Retinal pigment epithelial cell (primary cell): ENCODE data around the gene ZNF324.
"Not testable (repeated sequence)": the region's sequence is repeated elsewhere in the genome, so short reads cannot be mapped to it uniquely, and the experiment has no call there.

Source experiments
- DNase-seq: peaks from one replicate; pipeline ENCODE4 v3.0.0-alpha.2; 2010; ENCODE audit warnings: low read depth
- H3K4me3 ChIP-seq: 2 replicates; pipeline ENCODE4 v1.5.1; 2011; ENCODE audit warnings: mild to moderate bottlenecking, low read length, control low read depth, moderate library complexity
- CTCF ChIP-seq: conservative IDR thresholded peaks from 2 replicates; pipeline ENCODE4 v1.5.1; 2011; ENCODE audit warnings: low read depth, low read length, control low read depth, inconsistent platforms

The ZNF324 gene

GRCh38 chr19:58466089-58466759 is 656 bp upstream of the ZNF324 start:
- H3K4me3 ChIP-seq = peak overlapping the region; percentile 66
- DNase-seq = no peak
- no peak for TF ChIP-seq CTCF

GRCh38 chr19:58468216-58468839 is 1.4 kb downstream of the ZNF324 start:
- peak overlapping the region; percentile 3 for H3K4me3 ChIP-seq
- no peak for DNase-seq
- no peak for TF ChIP-seq CTCF

- no peak overlapping the region for H3K4me3 ChIP-seq
- no peak for DNase-seq
- TF ChIP-seq CTCF = no peak
Measured at GRCh38 chr19:58469241-58470013, 2.5 kb downstream of the ZNF324 start.

- not testable (repeated sequence) for H3K4me3 ChIP-seq, DNase-seq
Measured at GRCh38 chr19:58470837-58471543, 4.1 kb downstream of the ZNF324 start.

GRCh38 chr19:58471736-58472135 is 4.9 kb downstream of the ZNF324 start:
- no peak for TF ChIP-seq CTCF
- no peak overlapping the region for H3K4me3 ChIP-seq

GRCh38 chr19:58473775-58474174 is 6.9 kb downstream of the ZNF324 start:
- DNase-seq = no peak
- no peak overlapping the region for H3K4me3 ChIP-seq

More at GRCh38 chr19:58471736-58472135, 4.9 kb downstream of the ZNF324 start:
- DNase-seq = no peak

More at GRCh38 chr19:58473775-58474174, 6.9 kb downstream of the ZNF324 start:
- TF ChIP-seq CTCF = no peak
